ENCODE data around the gene FECH.

DNA sequence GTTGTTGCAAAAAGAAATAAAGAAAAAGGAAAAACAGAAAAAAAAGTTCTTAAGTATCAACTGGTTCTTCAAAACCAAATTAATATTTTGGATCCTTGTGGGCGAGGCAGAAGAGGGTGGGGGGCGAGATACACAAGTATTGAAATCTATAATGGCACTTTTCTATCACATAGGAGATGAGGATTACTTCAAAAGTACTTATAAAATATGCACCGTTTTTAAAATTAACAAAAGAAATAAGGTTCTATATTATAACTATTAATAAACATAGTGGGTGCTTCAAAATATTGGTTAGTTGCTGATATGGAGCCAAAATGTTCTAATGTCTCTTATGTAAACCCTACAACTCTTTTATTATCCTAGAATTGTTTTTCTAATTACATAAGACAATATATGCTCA lies 2.1 kb downstream of the FECH start:
- TF ChIP-seq CTCF (IDR thresholded peaks at IDR 0.05) (no peak), POLR2A (IDR thresholded peaks at IDR 0.05) (no peak)
